Measurements from ENCODE around the gene ANKS1B. TPM values are rescaled to one million over a fixed set of nuclear protein-coding genes. Genes with fewer than 3 reads are reported as not detected.
A peak's percentile ranks its signal among the peaks of the same experiment; 100 is the strongest.

Gene ANKS1B
- total and polyA plus RNA-seq, 2 experiments from 2014 or later, result 1.8 to 1.9 TPM

DNA sequence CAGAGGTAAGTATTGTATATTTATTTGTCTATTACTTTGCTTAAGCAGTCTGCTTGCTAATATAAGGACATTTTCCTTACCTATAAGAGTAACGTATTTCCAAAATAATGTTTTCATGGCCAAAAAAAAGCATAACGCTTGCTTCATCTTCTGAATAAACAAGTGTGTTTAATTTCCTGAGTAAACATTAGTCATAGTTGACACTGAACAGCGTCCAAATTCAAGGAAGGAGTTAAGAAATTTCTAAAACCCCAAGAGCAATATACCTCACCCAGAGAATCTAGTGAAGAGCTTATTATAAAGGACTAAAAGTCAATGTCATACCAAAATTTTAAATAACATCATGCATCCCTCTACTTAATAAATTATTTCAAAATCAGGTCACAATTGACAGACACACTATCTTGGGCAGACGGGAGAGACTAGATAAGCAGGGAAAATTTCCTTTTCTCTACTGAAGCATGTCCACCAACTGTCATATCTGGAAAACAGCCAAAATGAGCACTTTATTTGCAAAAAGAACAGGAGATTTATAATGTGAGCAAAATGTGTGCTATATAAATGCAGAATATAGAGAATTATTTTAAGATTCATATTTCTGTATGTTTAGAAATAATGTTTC lies 25.1 kb downstream of the ANKS1B start:
- no peak overlapping the region for H3K4me3 ChIP-seq
- H3K27ac ChIP-seq, result no peak overlapping the region
- no peaks in the 10 kb centered on the region for H3K36me3 ChIP-seq
- no peaks in the 10 kb centered on the region for H3K4me1 ChIP-seq (ENCODE audit: low read depth)
- TF ChIP-seq, protein P1, sequence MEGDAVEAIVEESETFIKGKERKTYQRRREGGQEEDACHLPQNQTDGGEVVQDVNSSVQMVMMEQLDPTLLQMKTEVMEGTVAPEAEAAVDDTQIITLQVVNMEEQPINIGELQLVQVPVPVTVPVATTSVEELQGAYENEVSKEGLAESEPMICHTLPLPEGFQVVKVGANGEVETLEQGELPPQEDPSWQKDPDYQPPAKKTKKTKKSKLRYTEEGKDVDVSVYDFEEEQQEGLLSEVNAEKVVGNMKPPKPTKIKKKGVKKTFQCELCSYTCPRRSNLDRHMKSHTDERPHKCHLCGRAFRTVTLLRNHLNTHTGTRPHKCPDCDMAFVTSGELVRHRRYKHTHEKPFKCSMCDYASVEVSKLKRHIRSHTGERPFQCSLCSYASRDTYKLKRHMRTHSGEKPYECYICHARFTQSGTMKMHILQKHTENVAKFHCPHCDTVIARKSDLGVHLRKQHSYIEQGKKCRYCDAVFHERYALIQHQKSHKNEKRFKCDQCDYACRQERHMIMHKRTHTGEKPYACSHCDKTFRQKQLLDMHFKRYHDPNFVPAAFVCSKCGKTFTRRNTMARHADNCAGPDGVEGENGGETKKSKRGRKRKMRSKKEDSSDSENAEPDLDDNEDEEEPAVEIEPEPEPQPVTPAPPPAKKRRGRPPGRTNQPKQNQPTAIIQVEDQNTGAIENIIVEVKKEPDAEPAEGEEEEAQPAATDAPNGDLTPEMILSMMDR (IDR thresholded peaks at IDR 0.05; ENCODE audit: low read depth, low read length), result no peak
- no peaks in the 10 kb centered on the region for H3K27me3 ChIP-seq
- DNase-seq (ENCODE audit: low read depth in 1 of 2, low spot score in 1 of 2), result peak in 1 of 2 donors; percentile 67
- no peaks in the 10 kb centered on the region for H3K9me3 ChIP-seq (ENCODE audit: low read depth)

GRCh38 chr12:99957866-99958466 lies 26.8 kb downstream of the ANKS1B start:
- TF ChIP-seq, protein P1 (IDR thresholded peaks at IDR 0.05; ENCODE audit: low read depth, low read length), result no peak
- DNase-seq (ENCODE audit: low read depth in 1 of 2, low spot score in 1 of 2), result peak in 1 of 2 donors; percentile 11
- Histone ChIP-seq H3K9me3 (ENCODE audit: low read depth) (no peaks in the 10 kb centered on the region), H3K36me3 (no peaks in the 10 kb centered on the region), H3K4me3 (no peak overlapping the region), H3K27ac (no peak overlapping the region), H3K27me3 (no peaks in the 10 kb centered on the region), H3K4me1 (ENCODE audit: low read depth) (no peaks in the 10 kb centered on the region)

DNA sequence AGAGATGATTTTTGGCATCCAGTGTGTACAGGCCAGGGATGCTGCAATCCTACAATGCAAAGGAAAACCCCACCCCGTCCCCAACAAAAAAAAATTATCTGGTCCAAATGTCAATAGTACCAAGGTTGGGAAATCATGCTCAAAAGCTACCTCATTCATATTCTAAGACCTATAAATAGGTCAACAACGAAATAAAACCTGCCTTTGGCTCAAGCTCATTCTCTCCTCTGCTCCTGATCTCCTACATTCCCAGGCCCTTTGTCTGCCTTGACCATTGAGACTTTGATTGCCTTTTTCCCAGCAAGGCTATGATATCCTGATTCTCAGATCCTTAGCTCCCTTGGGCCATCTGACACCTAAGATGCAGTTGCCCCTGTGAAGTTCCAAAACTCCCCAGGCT lies 30.0 kb downstream of the ANKS1B start:
- Histone ChIP-seq H3K9me3 (ENCODE audit: low read depth) (no peaks in the 10 kb centered on the region), H3K27ac (no peak overlapping the region), H3K4me1 (ENCODE audit: low read depth) (no peaks in the 10 kb centered on the region), H3K36me3 (no peaks in the 10 kb centered on the region), H3K4me3 (no peak overlapping the region), H3K27me3 (no peaks in the 10 kb centered on the region)
- DNase-seq (ENCODE audit: low read depth in 1 of 2, low spot score in 1 of 2), result no peak
- TF ChIP-seq, protein P1 (IDR thresholded peaks at IDR 0.05; ENCODE audit: low read depth, low read length), result no peak

GRCh38 chr12:99948370-99948769 lies 36.4 kb downstream of the ANKS1B start:
- no peaks in the 10 kb centered on the region for H3K36me3 ChIP-seq
- H3K4me1 ChIP-seq (ENCODE audit: low read depth), result no peaks in the 10 kb centered on the region
- H3K9me3 ChIP-seq (ENCODE audit: low read depth), result no peaks in the 10 kb centered on the region
- no peak overlapping the region for H3K27ac ChIP-seq
- no peak overlapping the region for H3K4me3 ChIP-seq
- no peaks in the 10 kb centered on the region for H3K27me3 ChIP-seq
- no peak for DNase-seq (ENCODE audit: low read depth in 1 of 2, low spot score in 1 of 2)
- TF ChIP-seq, protein P1 (IDR thresholded peaks at IDR 0.05; ENCODE audit: low read depth, low read length), result no peak

GRCh38 chr12:99946131-99946530 lies 38.6 kb downstream of the ANKS1B start:
- Histone ChIP-seq H3K27me3 (no peaks in the 10 kb centered on the region), H3K9me3 (ENCODE audit: low read depth) (no peaks in the 10 kb centered on the region), H3K4me3 (no peak overlapping the region), H3K4me1 (ENCODE audit: low read depth) (no peaks in the 10 kb centered on the region), H3K27ac (no peak overlapping the region), H3K36me3 (no peaks in the 10 kb centered on the region)
- TF ChIP-seq, protein P1 (IDR thresholded peaks at IDR 0.05; ENCODE audit: low read depth, low read length), result no peak
- DNase-seq (ENCODE audit: low read depth in 1 of 2, low spot score in 1 of 2), result no peak
